ENCODE results near the gene PWWP2B. TPM values are rescaled to one million over a fixed set of nuclear protein-coding genes. Genes with fewer than 3 reads are reported as not detected.

Gene PWWP2B
- total and polyA plus RNA-seq, 2 experiments from 2014 or later = 2.3 to 12.8 TPM

GRCh38 chr10:132451506-132452215 lies 54.7 kb downstream of the PWWP2B start:
- no peaks in the 10 kb centered on the region for H3K79me2 ChIP-seq (replicated peaks; ENCODE audit: insufficient read depth)

More at GRCh38 chr10:132451506-132452215, 54.7 kb downstream of the PWWP2B start:
- H3K27ac Mint-ChIP-seq = no peak overlapping the region
- H3K4me3 Mint-ChIP-seq = no peak overlapping the region
- no peaks in the 10 kb centered on the region for H3K27me3 ChIP-seq (ENCODE audit: insufficient read depth)
- peaks cover 11% of the 10 kb centered on the region for H3K27me3 Mint-ChIP-seq (ENCODE audit: insufficient read depth, low read depth, poor library complexity)
- no peak overlapping the region for H3K4me2 ChIP-seq
- 0 out of 2 replicates have a peak, but pooled peaks cover 8% of the 10 kb centered on the region for H3F3A ChIP-seq (replicated peaks; ENCODE audit: low read depth)
- no peak overlapping the region for H3K27ac ChIP-seq (ENCODE audit: low read depth)
- no peak overlapping the region for H3K4me3 ChIP-seq
- H2AFZ ChIP-seq = no peak overlapping the region
- peaks cover 13% of the 10 kb centered on the region for H3K4me1 Mint-ChIP-seq
- no peaks in the 10 kb centered on the region for H4K20me1 ChIP-seq (replicated peaks; ENCODE audit: insufficient read depth)
- H3K36me3 ChIP-seq (ENCODE audit: insufficient read depth) = no peaks in the 10 kb centered on the region
- no peaks in the 10 kb centered on the region for H3K36me3 Mint-ChIP-seq (ENCODE audit: low read depth)
- TF ChIP-seq ETS1 (IDR thresholded peaks at IDR 0.05) (no peak), CREB1 (CRISPR knock-in tag; IDR thresholded peaks at IDR 0.05; ENCODE audit: low read depth) (no peak), EZH2phosphoT487 (IDR thresholded peaks at IDR 0.05; ENCODE audit: unreplicated experiment) (no peak), POLR2AphosphoS5 (IDR thresholded peaks at IDR 0.05; ENCODE audit: low read depth) (no peak), REST (IDR thresholded peaks at IDR 0.05; ENCODE audit: unreplicated experiment) (no peak), ZNF462 (CRISPR knock-in tag; IDR thresholded peaks at IDR 0.05) (no peak), ZNF114 (CRISPR knock-in tag; IDR thresholded peaks at IDR 0.05) (no peak)
- H3K9me2 ChIP-seq (ENCODE audit: insufficient read depth) = no peaks in the 10 kb centered on the region
- H3K4me1 ChIP-seq (ENCODE audit: insufficient read depth) = peaks cover 12% of the 10 kb centered on the region
- no peaks in the 10 kb centered on the region for H3K9me3 Mint-ChIP-seq
- ATAC-seq (no peak), DNase-seq (ENCODE audit: low spot score) (no peak)
